Neural cell (in vitro differentiated cells): Measurements from ENCODE around the gene PTPN7.
A peak's percentile ranks its signal among the peaks of the same experiment; 100 is the strongest.

ENCODE experiments used
- REST ChIP-seq: IDR thresholded peaks from 2 replicates; pipeline ENCODE4 v1.6.1; 2012; ENCODE audit warnings: borderline replicate concordance
- TF ChIP-seq, protein P1 (sequence below): fragments of 450-650 bp; IDR thresholded peaks from 2 replicates; pipeline ENCODE4 v1.5.1; 2014; ENCODE audit warnings: antibody characterized with exemption, mild to moderate bottlenecking, moderate library complexity; ENCODE audit not compliant: poor library complexity, severe bottlenecking

DNA sequence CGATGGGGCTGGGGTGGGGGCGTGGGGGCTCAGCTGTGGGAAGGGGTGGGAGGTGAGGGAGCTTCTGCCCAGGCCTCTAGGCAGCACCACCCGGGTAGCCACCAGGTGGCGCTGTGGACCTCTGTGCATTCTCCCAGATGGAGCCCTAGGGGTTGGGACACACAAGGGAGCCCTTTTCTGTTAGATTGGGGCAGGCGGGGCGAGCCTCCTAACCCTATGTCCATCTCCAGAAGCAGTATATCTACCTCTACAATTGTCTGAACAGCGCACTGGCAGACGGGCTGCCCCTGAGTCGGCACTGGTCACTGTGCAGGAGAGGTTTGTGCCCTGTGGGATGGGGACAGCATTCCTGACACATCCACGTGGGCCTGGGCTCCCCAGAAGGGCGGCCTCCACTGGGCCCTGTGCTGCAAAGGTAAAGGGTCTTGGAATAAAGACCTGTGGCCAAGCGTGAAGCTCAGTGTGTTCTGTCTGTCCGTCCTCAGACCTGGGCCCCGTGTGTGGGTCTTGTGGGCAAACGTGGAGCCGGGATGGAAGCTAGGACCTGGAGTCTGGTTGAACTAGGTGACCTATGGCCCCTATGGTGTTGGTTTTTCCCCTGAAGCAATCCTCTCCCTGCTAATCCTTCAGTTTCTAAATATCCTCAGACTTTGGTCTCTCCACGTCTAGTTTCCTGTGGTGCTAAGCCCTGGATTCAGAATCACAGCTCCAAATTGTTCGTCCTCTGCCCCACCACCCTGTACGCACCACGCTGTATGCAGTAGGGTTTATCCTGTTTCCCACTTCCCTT, 28.8 kb upstream of the PTPN7 start:
- TF ChIP-seq, protein P1, sequence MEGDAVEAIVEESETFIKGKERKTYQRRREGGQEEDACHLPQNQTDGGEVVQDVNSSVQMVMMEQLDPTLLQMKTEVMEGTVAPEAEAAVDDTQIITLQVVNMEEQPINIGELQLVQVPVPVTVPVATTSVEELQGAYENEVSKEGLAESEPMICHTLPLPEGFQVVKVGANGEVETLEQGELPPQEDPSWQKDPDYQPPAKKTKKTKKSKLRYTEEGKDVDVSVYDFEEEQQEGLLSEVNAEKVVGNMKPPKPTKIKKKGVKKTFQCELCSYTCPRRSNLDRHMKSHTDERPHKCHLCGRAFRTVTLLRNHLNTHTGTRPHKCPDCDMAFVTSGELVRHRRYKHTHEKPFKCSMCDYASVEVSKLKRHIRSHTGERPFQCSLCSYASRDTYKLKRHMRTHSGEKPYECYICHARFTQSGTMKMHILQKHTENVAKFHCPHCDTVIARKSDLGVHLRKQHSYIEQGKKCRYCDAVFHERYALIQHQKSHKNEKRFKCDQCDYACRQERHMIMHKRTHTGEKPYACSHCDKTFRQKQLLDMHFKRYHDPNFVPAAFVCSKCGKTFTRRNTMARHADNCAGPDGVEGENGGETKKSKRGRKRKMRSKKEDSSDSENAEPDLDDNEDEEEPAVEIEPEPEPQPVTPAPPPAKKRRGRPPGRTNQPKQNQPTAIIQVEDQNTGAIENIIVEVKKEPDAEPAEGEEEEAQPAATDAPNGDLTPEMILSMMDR: peak; percentile 49
- TF ChIP-seq REST: no peak
